SU-DHL-6 (cell line): Measurements from ENCODE around the gene CASP1.

ENCODE experiments used
- H2AFZ ChIP-seq: fragments of 200-600 bp; sonication (generic); 2 replicates; pipeline ENCODE4 v1.6.1; 2014; ENCODE audit warnings: low read depth, mild to moderate bottlenecking, moderate library complexity, mixed read lengths, antibody characterized with exemption, low read length; ENCODE audit not compliant: severe bottlenecking
- H3F3A ChIP-seq: fragments of 200-600 bp; shearing (Covaris generic); 2 replicates; pipeline ENCODE4 v1.6.0; 2016; ENCODE audit warnings: antibody characterized with exemption, mild to moderate bottlenecking; ENCODE audit not compliant: insufficient read depth
- H3K27ac ChIP-seq: fragments of 200-600 bp; sonication (generic); 2 replicates; pipeline ENCODE4 v1.5.1; 2016; ENCODE audit warnings: low read depth, mild to moderate bottlenecking, low read length, moderate library complexity, mixed read lengths
- H3K27me3 ChIP-seq: fragments of 200-600 bp; sonication (generic), shearing (Covaris generic); 2 replicates; pipeline ENCODE4 v1.6.0; 2014; ENCODE audit warnings: mild to moderate bottlenecking, low read length
- H3K36me3 ChIP-seq: fragments of 200-600 bp; sonication (generic); 2 replicates; pipeline ENCODE4 v1.6.1; 2014; ENCODE audit warnings: mild to moderate bottlenecking, low read length, mixed read lengths
- H3K4me2 ChIP-seq: fragments of 300-600, 200-600 bp; shearing (Covaris generic), sonication (generic); 2 replicates; pipeline ENCODE4 v1.6.0; 2014; ENCODE audit warnings: low read length, low read depth, mild to moderate bottlenecking; ENCODE audit not compliant: poor library complexity, severe bottlenecking
- H3K4me3 ChIP-seq: fragments of 200-600 bp; sonication (generic); 2 replicates; pipeline ENCODE4 v1.5.1; 2014; ENCODE audit warnings: antibody characterized with exemption, low read length, mild to moderate bottlenecking, mixed read lengths; ENCODE audit not compliant: insufficient read depth, poor library complexity, severe bottlenecking
- H3K79me2 ChIP-seq: fragments of 200-600 bp; sonication (generic); 2 replicates; pipeline ENCODE4 v1.6.1; 2014; ENCODE audit warnings: mild to moderate bottlenecking, low read length, moderate library complexity; ENCODE audit not compliant: insufficient read depth
- H3K9ac ChIP-seq: fragments of 200-600 bp; sonication (generic); 2 replicates; pipeline ENCODE4 v1.7.0; 2014; ENCODE audit warnings: mild to moderate bottlenecking, low read length
- H3K9me2 ChIP-seq: fragments of 200-600 bp; sonication (generic); replicated peaks from 2 replicates; pipeline ENCODE4 v1.6.1; 2014; ENCODE audit warnings: low read length; ENCODE audit not compliant: insufficient read depth
- H3K9me3 ChIP-seq: fragments of 200-600 bp; sonication (generic); 2 replicates; pipeline ENCODE4 v1.6.1; 2014; ENCODE audit warnings: low read length, mixed read lengths; ENCODE audit not compliant: insufficient read depth
- H4K20me1 ChIP-seq: fragments of 200-600 bp; sonication (generic); 2 replicates; pipeline ENCODE4 v1.6.1; 2014; ENCODE audit warnings: low read depth, mild to moderate bottlenecking, antibody characterized with exemption, low read length, moderate library complexity, mixed read lengths
- EZH2phosphoT487 ChIP-seq: fragments of 200-600 bp; sonication (generic), shearing (Covaris generic); conservative IDR thresholded peaks from 2 replicates; pipeline ENCODE4 v1.6.1; 2018; ENCODE audit warnings: mild to moderate bottlenecking, antibody characterized with exemption, low read length, moderate library complexity, mixed read lengths
- TF ChIP-seq, protein P1 (sequence below): fragments of 200-600 bp; sonication (generic); IDR thresholded peaks from one replicate; pipeline ENCODE4 v1.5.1; 2017; ENCODE audit warnings: antibody characterized with exemption, mild to moderate bottlenecking, low read length, moderate library complexity; ENCODE audit not compliant: insufficient read depth, poor library complexity, severe bottlenecking

CASP1 gene

DNA sequence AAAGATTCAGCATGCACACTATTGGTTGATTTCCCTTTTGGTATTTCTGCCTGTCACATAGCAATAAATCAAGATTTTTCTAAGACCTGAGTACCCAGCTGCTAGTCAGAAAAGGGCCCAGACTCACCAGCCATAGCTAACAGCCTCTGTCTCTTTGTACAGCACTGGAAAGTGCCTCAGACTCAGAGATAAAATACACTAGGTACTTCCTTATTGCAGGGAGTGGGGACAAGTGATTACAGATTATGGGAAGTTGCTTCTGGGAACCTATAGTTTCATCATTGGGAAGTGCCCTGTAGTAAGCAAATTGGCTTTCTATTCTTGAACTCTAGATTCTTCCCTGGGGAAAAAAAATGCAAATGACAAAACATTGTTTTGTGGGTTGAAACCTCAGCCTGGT lies 11.9 kb downstream of the CASP1 start, which contains the start of gene CASP5:
CASP5 (minus strand) TSS at position 166 of the 400 bp plus-strand sequence; CDS start at position 134, 32 bp downstream.
- Histone ChIP-seq H3K4me2 (no peak within 1 kb of the TSS), H3F3A (no peaks in the 10 kb centered on the region), H3K27ac (no peak within 1 kb of the TSS), H3K9me2 (no peaks in the 10 kb centered on the region), H3K4me3 (no peak within 1 kb of the TSS), H4K20me1 (no peaks in the 10 kb centered on the region), H3K79me2 (no peaks in the 10 kb centered on the region), H3K27me3 (no peaks in the 10 kb centered on the region), H3K9me3 (no peaks in the 10 kb centered on the region), H3K9ac (no peak within 1 kb of the TSS), H3K36me3 (no peaks in the 10 kb centered on the region), H2AFZ (no peak within 1 kb of the TSS)
- no peak for TF ChIP-seq EZH2phosphoT487
- TF ChIP-seq, protein P1, sequence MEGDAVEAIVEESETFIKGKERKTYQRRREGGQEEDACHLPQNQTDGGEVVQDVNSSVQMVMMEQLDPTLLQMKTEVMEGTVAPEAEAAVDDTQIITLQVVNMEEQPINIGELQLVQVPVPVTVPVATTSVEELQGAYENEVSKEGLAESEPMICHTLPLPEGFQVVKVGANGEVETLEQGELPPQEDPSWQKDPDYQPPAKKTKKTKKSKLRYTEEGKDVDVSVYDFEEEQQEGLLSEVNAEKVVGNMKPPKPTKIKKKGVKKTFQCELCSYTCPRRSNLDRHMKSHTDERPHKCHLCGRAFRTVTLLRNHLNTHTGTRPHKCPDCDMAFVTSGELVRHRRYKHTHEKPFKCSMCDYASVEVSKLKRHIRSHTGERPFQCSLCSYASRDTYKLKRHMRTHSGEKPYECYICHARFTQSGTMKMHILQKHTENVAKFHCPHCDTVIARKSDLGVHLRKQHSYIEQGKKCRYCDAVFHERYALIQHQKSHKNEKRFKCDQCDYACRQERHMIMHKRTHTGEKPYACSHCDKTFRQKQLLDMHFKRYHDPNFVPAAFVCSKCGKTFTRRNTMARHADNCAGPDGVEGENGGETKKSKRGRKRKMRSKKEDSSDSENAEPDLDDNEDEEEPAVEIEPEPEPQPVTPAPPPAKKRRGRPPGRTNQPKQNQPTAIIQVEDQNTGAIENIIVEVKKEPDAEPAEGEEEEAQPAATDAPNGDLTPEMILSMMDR, result no peak

DNA sequence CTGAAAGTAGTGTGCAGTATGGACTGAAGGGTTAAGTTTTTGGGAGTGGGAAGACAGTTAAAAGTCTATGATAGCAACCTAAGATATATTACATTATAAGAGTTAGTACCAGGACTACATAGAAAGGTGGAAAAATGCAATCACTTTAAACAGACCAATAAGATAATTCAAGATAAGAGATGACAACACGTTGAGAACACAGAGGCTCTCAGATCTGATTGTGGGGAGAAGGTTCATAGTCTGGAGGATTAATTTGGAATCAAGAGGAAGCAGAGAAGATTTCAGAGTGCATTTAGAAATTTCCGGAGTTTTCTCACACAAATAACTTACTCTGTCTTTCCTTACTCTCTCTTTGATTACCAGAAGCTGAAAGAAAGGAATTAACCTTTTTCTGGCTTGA lies 12.4 kb downstream of the CASP1 start:
- Histone ChIP-seq H3K4me2 (no peak overlapping the region), H3K27me3 (no peaks in the 10 kb centered on the region), H3F3A (no peaks in the 10 kb centered on the region), H3K9me3 (no peaks in the 10 kb centered on the region), H3K9me2 (no peaks in the 10 kb centered on the region), H3K36me3 (no peaks in the 10 kb centered on the region), H3K9ac (no peak overlapping the region), H4K20me1 (no peaks in the 10 kb centered on the region), H3K4me3 (no peak overlapping the region), H3K27ac (no peak overlapping the region), H2AFZ (no peak overlapping the region), H3K79me2 (no peaks in the 10 kb centered on the region)
- TF ChIP-seq, protein P1, result no peak
- TF ChIP-seq EZH2phosphoT487, result no peak

DNA sequence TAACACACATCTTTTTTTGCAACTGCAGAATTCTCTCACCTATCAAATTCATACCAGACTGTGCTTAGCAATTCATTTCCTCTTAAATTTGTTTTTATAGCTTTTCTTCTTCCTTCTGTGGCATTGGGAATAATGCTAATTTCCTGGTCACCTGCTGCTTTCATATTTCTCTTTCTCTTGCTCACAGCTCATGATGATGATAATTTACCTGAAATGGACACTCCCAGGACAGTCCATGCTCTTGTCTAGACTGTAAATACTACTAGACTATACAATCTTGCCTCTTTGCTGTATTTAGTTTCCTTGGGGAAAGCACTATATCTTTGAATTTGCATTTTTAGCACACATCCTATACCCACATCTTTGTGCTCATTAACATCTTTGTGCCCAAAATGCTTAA lies 27.5 kb downstream of the CASP1 start:
- H3K9ac ChIP-seq, result no peak overlapping the region
- H3K4me2 ChIP-seq, result no peak overlapping the region
- no peaks in the 10 kb centered on the region for H3K9me2 ChIP-seq
- no peak overlapping the region for H2AFZ ChIP-seq
- no peak overlapping the region for H3K4me3 ChIP-seq
- H3F3A ChIP-seq, result no peaks in the 10 kb centered on the region
- H4K20me1 ChIP-seq, result no peaks in the 10 kb centered on the region
- H3K27me3 ChIP-seq, result no peaks in the 10 kb centered on the region
- H3K9me3 ChIP-seq, result no peaks in the 10 kb centered on the region
- H3K79me2 ChIP-seq, result no peaks in the 10 kb centered on the region
- H3K27ac ChIP-seq, result no peak overlapping the region
- TF ChIP-seq, protein P1, result no peak
- no peak for TF ChIP-seq EZH2phosphoT487
- H3K36me3 ChIP-seq, result no peaks in the 10 kb centered on the region

DNA sequence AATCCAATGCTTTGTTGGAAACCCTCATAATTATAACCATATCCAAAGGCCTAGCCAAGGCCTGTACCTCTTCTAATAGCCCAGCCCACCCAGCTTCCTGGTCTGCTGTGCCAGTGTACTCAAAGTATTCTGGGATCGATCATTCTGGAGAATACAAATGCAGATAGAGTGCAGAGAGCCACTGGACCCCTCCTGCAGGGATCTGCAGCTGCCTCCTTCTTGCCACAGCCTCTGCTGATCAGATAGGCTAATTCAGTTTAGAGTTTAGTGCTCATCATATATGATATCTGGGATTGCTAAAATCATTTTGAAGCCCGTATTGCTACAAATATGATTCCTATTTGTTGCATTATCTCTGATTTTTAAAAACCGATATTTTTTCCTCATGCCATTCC lies 29.5 kb downstream of the CASP1 start:
- no peak overlapping the region for H3K4me2 ChIP-seq
- no peaks in the 10 kb centered on the region for H3F3A ChIP-seq
- TF ChIP-seq, protein P1, result no peak
- no peak for TF ChIP-seq EZH2phosphoT487
- no peaks in the 10 kb centered on the region for H3K9me2 ChIP-seq
- H3K4me3 ChIP-seq, result no peak overlapping the region
- H3K27ac ChIP-seq, result no peak overlapping the region
- no peaks in the 10 kb centered on the region for H3K36me3 ChIP-seq
- H2AFZ ChIP-seq, result no peak overlapping the region
- H3K27me3 ChIP-seq, result no peaks in the 10 kb centered on the region
- no peaks in the 10 kb centered on the region for H3K9me3 ChIP-seq
- H3K79me2 ChIP-seq, result no peaks in the 10 kb centered on the region
- no peaks in the 10 kb centered on the region for H4K20me1 ChIP-seq
- no peak overlapping the region for H3K9ac ChIP-seq
